NCI-H446 treated with DMSO at 0.1 percent for 48 hours (cell line): ENCODE measurements around the gene STK10.
A peak's percentile ranks its signal among the peaks of the same experiment; 100 is the strongest.

Experiments
- DNase-seq: peaks from one replicate; lab custom pipeline; 2025; lab: John Stamatoyannopoulos, UW

Gene STK10

GRCh38 chr5:172008111-172008455 is 179.9 kb downstream of the STK10 start:
- no peak for DNase-seq

DNA sequence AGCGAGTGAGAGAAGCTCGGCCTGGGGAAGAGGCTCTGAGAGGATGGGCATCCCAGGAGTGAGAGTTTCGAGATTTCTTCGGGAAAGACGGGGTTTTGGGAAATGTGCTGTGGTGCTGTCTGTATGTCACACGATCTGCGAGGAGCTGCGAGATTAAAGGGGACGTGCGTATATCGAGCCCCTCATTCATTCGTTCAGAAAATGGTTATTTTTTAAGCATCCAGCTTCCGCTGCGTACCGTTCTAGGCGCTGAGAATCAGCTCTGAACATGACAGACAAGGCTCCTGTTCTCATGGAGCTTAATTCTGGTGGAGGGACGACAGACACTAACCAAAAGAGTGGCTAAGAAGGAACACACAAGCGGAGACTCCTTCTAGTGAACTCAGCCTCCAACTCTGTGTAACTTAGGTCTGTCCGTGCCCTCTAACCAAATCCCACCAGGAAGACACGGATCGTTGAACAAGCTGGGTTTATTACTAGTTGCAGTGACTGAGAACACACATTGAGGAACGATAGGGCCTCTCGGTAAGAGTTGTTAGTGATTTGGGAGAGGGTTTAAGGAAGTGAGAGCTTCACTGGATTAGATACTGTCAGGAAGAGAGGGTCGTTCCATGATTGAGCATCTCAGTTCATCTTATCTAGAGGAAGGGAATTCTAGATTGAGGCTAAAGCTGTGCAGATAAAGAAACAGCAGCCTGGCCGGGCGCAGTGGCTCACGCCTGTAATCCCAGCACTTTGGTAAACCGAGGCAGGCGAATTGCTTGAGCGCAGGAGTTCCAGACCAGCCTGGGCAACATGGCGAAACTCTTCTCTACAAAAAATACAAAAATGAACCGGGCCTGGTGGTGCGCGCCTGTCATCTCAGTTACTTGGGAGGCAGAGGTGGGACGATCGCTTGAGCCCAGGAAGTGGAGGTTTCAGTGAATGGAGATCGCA is 180.6 kb downstream of the STK10 start:
- DNase-seq = no peak

- DNase-seq = peak; percentile 91
Measured at GRCh38 chr5:172006321-172007174, 181.5 kb downstream of the STK10 start, which contains the start of gene FBXW11. Gene FBXW11 (minus strand): TSS chr5:172006638. CDS start chr5:172006502, 136 bp downstream.

GRCh38 chr5:172005708-172006320 is 182.2 kb downstream of the STK10 start:
- no peak for DNase-seq

DNA sequence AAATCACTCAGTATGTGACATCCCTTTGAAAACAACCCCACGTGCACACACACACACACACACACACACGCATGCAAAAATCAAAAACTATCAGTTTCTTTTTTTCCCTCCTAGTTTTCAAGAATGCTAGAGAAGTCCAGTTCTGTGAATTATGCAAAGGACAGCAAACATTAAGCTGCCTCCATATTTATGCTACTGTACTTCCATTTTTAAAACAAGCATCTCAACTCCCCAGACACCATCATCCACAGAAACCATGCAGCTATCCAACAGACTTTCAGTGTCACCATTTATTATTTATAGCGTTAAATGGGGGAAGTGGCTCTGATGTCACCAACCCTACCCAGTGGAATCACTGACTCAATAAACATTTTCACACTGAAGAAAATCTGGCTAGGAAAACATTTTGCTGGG is 183.2 kb downstream of the STK10 start:
- no peak for DNase-seq

GRCh38 chr5:172003746-172004145 is 184.3 kb downstream of the STK10 start:
- DNase-seq = no peak

GRCh38 chr5:172002840-172003512 is 185.0 kb downstream of the STK10 start:
- DNase-seq = no peak

GRCh38 chr5:172002310-172002709 is 185.7 kb downstream of the STK10 start:
- no peak for DNase-seq

GRCh38 chr5:171999877-172000276 is 188.1 kb downstream of the STK10 start:
- DNase-seq = no peak

DNA sequence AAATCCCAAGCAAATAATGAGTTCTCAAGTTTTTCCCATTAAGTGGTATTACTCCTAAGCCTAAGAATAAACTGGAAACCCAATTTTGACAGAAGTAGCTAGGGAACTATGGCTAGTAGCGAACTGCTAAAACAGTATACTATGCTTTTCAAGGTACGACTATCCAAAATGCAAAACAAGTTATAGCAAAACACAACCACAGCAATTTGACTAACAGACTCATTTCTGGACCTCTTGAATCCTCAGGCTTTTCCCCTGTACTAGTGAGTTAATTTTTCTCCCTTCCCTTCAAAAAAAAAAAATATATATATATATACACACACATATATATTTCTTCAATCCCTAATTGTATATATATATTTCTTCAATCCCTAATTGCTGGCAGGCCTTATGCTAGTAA is 188.9 kb downstream of the STK10 start:
- no peak for DNase-seq

DNA sequence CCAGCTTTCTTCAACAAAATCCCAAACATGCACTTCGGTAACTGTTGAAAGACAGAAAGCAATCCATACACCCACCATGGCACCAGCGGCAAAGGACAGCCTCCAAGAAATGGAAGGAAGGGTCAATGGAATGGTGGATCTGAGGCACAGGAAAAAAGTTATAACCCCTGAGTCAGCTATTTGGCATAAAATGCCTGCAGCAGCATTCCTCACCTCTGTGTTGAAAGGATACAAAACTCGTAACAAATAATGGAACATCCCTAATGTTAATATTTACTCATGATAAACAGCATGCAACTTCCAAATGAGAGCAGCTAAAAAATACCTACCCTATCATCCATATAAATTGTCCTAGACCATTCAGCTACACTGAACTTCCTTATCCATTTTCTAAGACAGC is 191.0 kb downstream of the STK10 start:
- no peak for DNase-seq

- no peak for DNase-seq
Measured at GRCh38 chr5:171992813-171993212, 195.2 kb downstream of the STK10 start.

- DNase-seq = no peak
Measured at GRCh38 chr5:171992305-171992704, 195.7 kb downstream of the STK10 start.
